ENCODE results near the gene DNMBP. TPM values are rescaled to one million over a fixed set of nuclear protein-coding genes. Genes with fewer than 3 reads are reported as not detected.

DNMBP gene
- polyA plus RNA-seq, 2 of the 4 experiments (the other 2 are of a cell fraction), result 13.7 to 20.3 TPM

- no peak overlapping the region for H3K27ac ChIP-seq
- no peak overlapping the region for H3K4me2 ChIP-seq
- peaks cover 49% of the 10 kb centered on the region for H3K4me1 ChIP-seq
- no peak for ATAC-seq
- DNase-seq (ENCODE audit: low read depth in 1 of 2, low spot score in 1 of 2), result no peak
- ChIA-PET CTCF (interaction anchor here (0.8 to 12.5 kb wide), 5 partner anchors 8 to 195 kb away, joined by 3 to 139 read pairs (median 7); partner anchors contain the start of gene DNMBP), POLR2A (no interaction called here)
- 86% methylated on average over 3 of the region's 3 CpGs for WGBS (ENCODE audit: missing lambda C conversion rate)
- no peak overlapping the region for H3K4me3 ChIP-seq
- TF ChIP-seq FOSB (CRISPR knock-in tag; IDR thresholded peaks at IDR 0.05) (no peak), CBX8 (IDR thresholded peaks at IDR 0.05) (no peak), KDM1A (IDR thresholded peaks at IDR 0.05; ENCODE audit: low read depth) (no peak), FOXS1 (CRISPR knock-in tag; IDR thresholded peaks at IDR 0.05) (no peak), MYC (IDR thresholded peaks at IDR 0.05; ENCODE audit: borderline replicate concordance, low read length) (no peak), USF2 (IDR thresholded peaks at IDR 0.05) (no peak), EP300 (IDR thresholded peaks at IDR 0.05) (no peak), ATOH8 (CRISPR knock-in tag; IDR thresholded peaks at IDR 0.05; ENCODE audit: low read depth) (no peak), JUN (IDR thresholded peaks at IDR 0.05) (no peak)
- no peak for FAIRE-seq
- no peaks in the 10 kb centered on the region for H3K9me3 ChIP-seq
Measured at GRCh38 chr10:99851825-99852224, 157.9 kb downstream of the DNMBP start.

- ATAC-seq (0 out of 6 replicates have a peak, but pooled peaks of 1 of the 2 experiments have one; percentile 10), FAIRE-seq (no peak), DNase-seq (ENCODE audit: low read depth in 1 of 2, low spot score in 1 of 2) (no peak)
- Histone ChIP-seq H3K27ac (0 out of 6 replicates have a peak overlapping the region, but pooled peaks of 1 of the 2 experiments have one; percentile 0), H3K4me2 (no peak overlapping the region), H3K9me3 (no peaks in the 10 kb centered on the region), H3K4me3 (no peak overlapping the region), H3K4me1 (peaks cover 55% of the 10 kb centered on the region)
- WGBS (ENCODE audit: missing lambda C conversion rate), result 83% methylated on average over 5 of the region's 5 CpGs
- ChIA-PET CTCF (interaction anchor here (1.5 to 12.5 kb wide), 5 partner anchors 9 to 272 kb away, joined by 3 to 139 read pairs (median 7); partner anchors contain the start of gene DNMBP), POLR2A (no interaction called here)
- TF ChIP-seq CEBPB (IDR thresholded peaks at IDR 0.05), result no peak
- TF ChIP-seq GATA3 (IDR thresholded peaks at IDR 0.05; ENCODE audit: borderline replicate concordance), result no peak
- no peak for TF ChIP-seq BCL3 (IDR thresholded peaks at IDR 0.05)
- no peak for TF ChIP-seq EHMT2 (IDR thresholded peaks at IDR 0.05; ENCODE audit: low read depth)
- no peak for TF ChIP-seq E2F6 (IDR thresholded peaks at IDR 0.05; ENCODE audit: borderline replicate concordance, low read depth)
- no peak for TF ChIP-seq RFX5 (IDR thresholded peaks at IDR 0.05)
- no peak for TF ChIP-seq MAZ (IDR thresholded peaks at IDR 0.05; ENCODE audit: borderline replicate concordance, low read depth, low read length)
- no peak for TF ChIP-seq ZC3H11A (IDR thresholded peaks at IDR 0.05)
- no peak for TF ChIP-seq KDM5A (IDR thresholded peaks at IDR 0.05)
- TF ChIP-seq POLR2AphosphoS2 (conservative IDR thresholded peaks at IDR 0.05; ENCODE audit: low read length), result no peak
- TF ChIP-seq FOXS1 (CRISPR knock-in tag; IDR thresholded peaks at IDR 0.05), result no peak
- TF ChIP-seq EHF (CRISPR knock-in tag; IDR thresholded peaks at IDR 0.05), result no peak
- no peak for TF ChIP-seq NFE2L2 (conservative IDR thresholded peaks at IDR 0.05; ENCODE audit: low read length)
- no peak for TF ChIP-seq JUNB (IDR thresholded peaks at IDR 0.05)
- TF ChIP-seq HMGXB4 (CRISPR knock-in tag; IDR thresholded peaks at IDR 0.05; ENCODE audit: borderline replicate concordance), result no peak
- no peak for TF ChIP-seq CTCF (IDR thresholded peaks at IDR 0.05)
Measured at GRCh38 chr10:99850767-99851340, 158.9 kb downstream of the DNMBP start.
